HepG2 (cell line): ENCODE measurements around the gene FRMD1. TPM values are rescaled to one million over a fixed set of nuclear protein-coding genes. Genes with fewer than 3 reads are reported as not detected.

Experiments
- ATAC-seq: fragments of 200-7000 bp; cut with Tn5 transposase; 3 replicates; pipeline ENCODE4 v1.9.1; 2020; ENCODE audit warnings: mild to moderate bottlenecking, moderate library complexity
- BruUV-seq: library from RNA; stranded (reverse); fragments of 400-500 nt; replicated peaks from 2 replicates; lab custom pipeline; 2021; lab: Mats Ljungman, UMichigan
- CTCF ChIA-PET: fragments of 300-600 bp; formaldehyde crosslinking; extraction: SDS; loops from one replicate; lab custom pipeline; 2021; ENCODE audit warnings: low total read pairs, inconsistent platforms, low intra/inter-chr PET ratio; lab: Yijun Ruan, JAX
- POLR2A ChIA-PET: fragments of 350-600 bp; sonication (Branson Sonifier 250); formaldehyde crosslinking; loops from one replicate; lab custom pipeline; 2020; ENCODE audit warnings: antibody characterized with exemption, inconsistent platforms; lab: Yijun Ruan, JAX
- DNase-seq: peaks from one replicate; pipeline ENCODE4 v3.0.0-alpha.2; 2015; ENCODE audit warnings: low spot score
- FAIRE-seq: peaks from 3 replicates; lab custom pipeline; 2011; peaks lifted over from hg19 to GRCh38; lab: Jason Lieb, UNC
- H2AFZ ChIP-seq: one replicate; pipeline ENCODE4 v1.6.1; 2011; ENCODE audit warnings: low read length, inconsistent platforms
- H3K27ac ChIP-seq: fragments of 300-600 bp; 3 replicates; pipeline ENCODE4 v1.8.0; 2011; ENCODE audit warnings: mixed run types, mild to moderate bottlenecking, mixed read lengths, low read length, inconsistent platforms; ENCODE audit not compliant: insufficient read depth; ENCODE audit errors: extremely low read length
- H3K27me3 ChIP-seq, 2 experiments: fragments of 200-600 bp in 1 of 2; 2 replicates in 1 of 2; 3 replicates in 1 of 2; pipeline versions ENCODE4 v1.6.0 to v1.8.0; 2011; ENCODE audit warnings: low read length in 2 of 2, mild to moderate bottlenecking in 2 of 2, moderate library complexity in 2 of 2, inconsistent platforms in 1 of 2; ENCODE audit not compliant: insufficient read depth in 2 of 2, control insufficient read depth in 1 of 2
- H3K36me3 ChIP-seq, 2 experiments: fragments of 200-600 bp in 1 of 2; replicated peaks in 1 of 2; 2 replicates in 1 of 2; 3 replicates in 1 of 2; pipeline versions ENCODE4 v1.5.1 to v1.8.0; 2011; ENCODE audit warnings: low read length in 2 of 2, inconsistent platforms in 1 of 2; ENCODE audit not compliant: insufficient read depth in 2 of 2, control insufficient read depth in 1 of 2
- H3K4me1 ChIP-seq: 2 replicates; pipeline ENCODE4 v1.5.1; 2012; ENCODE audit warnings: low read length, inconsistent platforms; ENCODE audit not compliant: insufficient read depth
- H3K4me2 ChIP-seq: 2 replicates; pipeline ENCODE4 v1.6.0; 2011; ENCODE audit warnings: low read depth, low read length, inconsistent platforms
- H3K4me3 ChIP-seq, 3 experiments: fragments of 200-600 bp in 1 of 3; sonication (generic), shearing (Covaris generic) in 1 of 3; replicated peaks in 1 of 3; 2 replicates each; pipeline ENCODE4 v1.5.1; 2011 to 2016; ENCODE audit warnings: low read length in 3 of 3, inconsistent platforms in 2 of 3, low read depth in 2 of 3, mild to moderate bottlenecking in 2 of 3, control low read depth in 1 of 3, mixed read lengths in 1 of 3; ENCODE audit not compliant: insufficient read depth in 1 of 3
- H3K79me2 ChIP-seq: one replicate; pipeline ENCODE4 v1.6.1; 2011; ENCODE audit warnings: low read length, inconsistent platforms; ENCODE audit not compliant: insufficient read depth
- H3K9ac ChIP-seq: 2 replicates; pipeline ENCODE4 v1.6.0; 2011; ENCODE audit warnings: mild to moderate bottlenecking, low read depth, low read length, inconsistent platforms; ENCODE audit not compliant: insufficient read depth
- H3K9me3 ChIP-seq: 2 replicates; pipeline ENCODE4 v1.5.1; 2012; ENCODE audit warnings: mild to moderate bottlenecking, low read length
- H4K20me1 ChIP-seq: 2 replicates; pipeline ENCODE4 v1.6.0; 2011; ENCODE audit warnings: inconsistent platforms, mild to moderate bottlenecking, low read length, moderate library complexity; ENCODE audit not compliant: insufficient read depth
- CEBPB ChIP-seq: IDR thresholded peaks from 2 replicates; pipeline ENCODE4 v1.6.1; 2011; ENCODE audit warnings: low read depth, low read length, improper control_type of control experiment, borderline replicate concordance
- KDM5A ChIP-seq: fragments of 200-600 bp; sonication (generic); IDR thresholded peaks from 2 replicates; pipeline ENCODE4 v1.7.0; 2018; ENCODE audit warnings: antibody characterized with exemption, mild to moderate bottlenecking, low read length, borderline replicate concordance
- MAFG ChIP-seq: sonication (generic); formaldehyde crosslinking; IDR thresholded peaks from 2 replicates; pipeline ENCODE4 v1.5.1; 2020; ENCODE audit warnings: mild to moderate bottlenecking, missing genetic modification reagents
- MAFK ChIP-seq, 2 experiments: IDR thresholded peaks in 1 of 2; conservative IDR thresholded peaks in 1 of 2; 2 replicates each; pipeline ENCODE4 v1.6.1; 2011; ENCODE audit warnings: improper control_type of control experiment in 2 of 2, low read length in 2 of 2
- POLR2A ChIP-seq, 2 experiments: IDR thresholded peaks; 2 replicates each; pipeline ENCODE4 v1.6.1; 2011; ENCODE audit warnings: low read depth in 2 of 2, low read length in 2 of 2, mild to moderate bottlenecking in 1 of 2, moderate library complexity in 1 of 2; ENCODE audit not compliant: insufficient read depth in 1 of 2
- POLR2G ChIP-seq: fragments of 200-400 bp; formaldehyde crosslinking; IDR thresholded peaks from 2 replicates; pipeline ENCODE4 v1.6.1; 2018; ENCODE audit warnings: mild to moderate bottlenecking, low read depth, low read length, moderate library complexity
- PREB ChIP-seq: sonication (generic); formaldehyde crosslinking; IDR thresholded peaks from 2 replicates; pipeline ENCODE4 v1.4.0; 2020; ENCODE audit warnings: missing genetic modification reagents
- SP140L ChIP-seq: sonication (generic); formaldehyde crosslinking; IDR thresholded peaks from 2 replicates; pipeline ENCODE4 v1.4.0; 2020; ENCODE audit warnings: missing genetic modification reagents, borderline replicate concordance
- ZBTB34 ChIP-seq: sonication (generic); formaldehyde crosslinking; IDR thresholded peaks from 2 replicates; pipeline ENCODE4 v1.8.0; 2022; ENCODE audit warnings: mild to moderate bottlenecking, missing genetic modification reagents
- ZBTB46 ChIP-seq: sonication (generic); formaldehyde crosslinking; IDR thresholded peaks from 2 replicates; pipeline ENCODE4 v1.4.0; 2020; ENCODE audit warnings: mild to moderate bottlenecking, missing genetic modification reagents, borderline replicate concordance
- ZFY ChIP-seq: sonication (generic); formaldehyde crosslinking; IDR thresholded peaks from 2 replicates; pipeline ENCODE4 v1.4.0; 2020; ENCODE audit warnings: missing genetic modification reagents
- ZNF318 ChIP-seq: sonication (generic); formaldehyde crosslinking; IDR thresholded peaks from 2 replicates; pipeline ENCODE4 v1.4.0; 2020; ENCODE audit warnings: mild to moderate bottlenecking, missing genetic modification reagents
- WGBS: methylation state at CpG from one replicate; pipeline ENCODE4 v1.1.6; 2017; ENCODE audit warnings: low lambda C conversion rate; 5-methylcytosine and 5-hydroxymethylcytosine counted together
- in situ Hi-C: cut with HindIII; loops from 2 replicates; pipeline ENCODE4 v1.10.0; 2017; ENCODE audit warnings: low pct_unique_long_range_greater_than_20kb; ENCODE audit not compliant: extremely low pct_ligation_motif_present
- intact Hi-C: fragments of 100-400 bp; cut with micrococcal nuclease; formaldehyde crosslinking; loops from one replicate; pipeline ENCODE4 v1.10.0; 2022; ENCODE audit not compliant: unreplicated experiment
- polyA plus RNA-seq, 8 experiments: library from polyadenylated mRNA; depleted of rRNA in 3 of 8; stranded (reverse) in 7 of 8; unstranded in 1 of 8; fragments of >200 nt; fragmentation: Illumina TruSeq in 4 of 8; extraction: Trizol in 4 of 8; gene quantifications; 2 replicates each; pipeline versions ENCODE4 v1.2.1 to v1.2.3, GENCODE V29; 2011 to 2016; ENCODE audit warnings: low read depth in 4 of 8, missing spikeins in 1 of 8, mixed read lengths in 1 of 8; ENCODE audit not compliant: insufficient read depth in 1 of 8
- total RNA-seq, 5 experiments: library from RNA; depleted of rRNA; stranded (reverse); fragments of >200 nt; fragmentation: Illumina TruSeq; extraction: Trizol; gene quantifications; 2 replicates each; pipeline ENCODE4 v1.2.3, GENCODE V29; 2016; ENCODE audit warnings: low read depth in 1 of 5

The FRMD1 gene
- total and polyA plus RNA-seq, 2 of the 13 experiments (the other 11 are each of a cell fraction or from before 2014, with no cell fraction given) = 0.01 TPM; not detected in 1

GRCh38 chr6:168093634-168094033, 14.6 kb upstream of the FRMD1 start:
- no peak overlapping the region for H3K4me3 ChIP-seq
- no TSS peak for BruUV-seq
- in situ Hi-C loops (no loop called here), intact Hi-C loops (no loop called here)
- H3K27me3 ChIP-seq = peaks cover 7 to 71% of the 10 kb centered on the region in 2 experiments; a peak in 4 of 5 replicates
- no peak overlapping the region for H3K27ac ChIP-seq
- H3K4me2 ChIP-seq = no peak overlapping the region
- no peak for FAIRE-seq
- H3K79me2 ChIP-seq = no peaks in the 10 kb centered on the region
- ATAC-seq = no peak; the same call in 2 of the 3 replicates
- H4K20me1 ChIP-seq = no peaks in the 10 kb centered on the region
- peaks cover 22% of the 10 kb centered on the region for H3K4me1 ChIP-seq
- no peak for DNase-seq
- ChIA-PET POLR2A (no interaction called here), CTCF (no interaction called here)
- 52% methylated on average over 10 of the region's 11 CpGs for WGBS
- no peaks in the 10 kb centered on the region for H3K9me3 ChIP-seq
- H3K9ac ChIP-seq = no peak overlapping the region
- no peaks in the 10 kb centered on the region for H3K36me3 ChIP-seq
- no peak overlapping the region for H2AFZ ChIP-seq
- TF ChIP-seq ZFY (CRISPR knock-in tag) (no peak), ZNF318 (CRISPR knock-in tag) (no peak), SP140L (no peak), PREB (CRISPR knock-in tag) (no peak), ZBTB34 (no peak), POLR2A (IDR thresholded peaks at IDR 0.05; ENCODE audit: insufficient read depth in 1 of 2, low read depth in 2 of 2, low read length in 2 of 2) (no peak), MAFK (conservative IDR thresholded peaks at IDR 0.05 in 1 of 2, IDR thresholded peaks at IDR 0.05 in 1 of 2; ENCODE audit: low read length in 2 of 2) (no peak), CEBPB (no peak), MAFG (CRISPR knock-in tag) (no peak), KDM5A (no peak), POLR2G (no peak), ZBTB46 (CRISPR knock-in tag) (no peak)
